ENCODE measurements around the gene IL12A.

GRCh38 chr3:159978918-159979703 is 9.5 kb upstream of the IL12A start:
- TF ChIP-seq CTCF (IDR thresholded peaks at IDR 0.05; ENCODE audit: insufficient read depth, low read length) (no peak), GABPA (IDR thresholded peaks at IDR 0.05; ENCODE audit: low read depth) (no peak), POLR2AphosphoS5 (IDR thresholded peaks at IDR 0.05; ENCODE audit: low read depth) (no peak), REST (IDR thresholded peaks at IDR 0.05; ENCODE audit: insufficient replicate concordance, low read depth) (no peak)
